ENCODE measurements around the gene ZNF284.

ZNF284 gene

DNA sequence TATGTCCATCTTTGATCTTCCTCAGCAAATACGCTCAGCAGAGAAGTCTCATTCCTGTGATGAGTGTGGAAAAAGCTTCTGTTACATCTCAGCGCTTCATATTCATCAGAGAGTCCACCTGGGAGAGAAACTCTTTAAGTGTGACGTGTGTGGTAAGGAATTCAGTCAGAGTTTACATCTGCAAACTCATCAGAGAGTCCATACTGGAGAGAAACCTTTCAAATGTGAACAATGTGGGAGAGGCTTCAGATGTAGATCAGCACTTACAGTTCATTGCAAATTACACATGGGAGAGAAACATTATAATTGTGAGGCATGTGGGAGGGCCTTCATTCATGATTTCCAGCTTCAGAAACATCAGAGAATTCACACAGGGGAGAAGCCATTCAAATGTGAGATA is 5.7 kb upstream of the ZNF284 start (continued):
- TF ChIP-seq, protein P1, sequence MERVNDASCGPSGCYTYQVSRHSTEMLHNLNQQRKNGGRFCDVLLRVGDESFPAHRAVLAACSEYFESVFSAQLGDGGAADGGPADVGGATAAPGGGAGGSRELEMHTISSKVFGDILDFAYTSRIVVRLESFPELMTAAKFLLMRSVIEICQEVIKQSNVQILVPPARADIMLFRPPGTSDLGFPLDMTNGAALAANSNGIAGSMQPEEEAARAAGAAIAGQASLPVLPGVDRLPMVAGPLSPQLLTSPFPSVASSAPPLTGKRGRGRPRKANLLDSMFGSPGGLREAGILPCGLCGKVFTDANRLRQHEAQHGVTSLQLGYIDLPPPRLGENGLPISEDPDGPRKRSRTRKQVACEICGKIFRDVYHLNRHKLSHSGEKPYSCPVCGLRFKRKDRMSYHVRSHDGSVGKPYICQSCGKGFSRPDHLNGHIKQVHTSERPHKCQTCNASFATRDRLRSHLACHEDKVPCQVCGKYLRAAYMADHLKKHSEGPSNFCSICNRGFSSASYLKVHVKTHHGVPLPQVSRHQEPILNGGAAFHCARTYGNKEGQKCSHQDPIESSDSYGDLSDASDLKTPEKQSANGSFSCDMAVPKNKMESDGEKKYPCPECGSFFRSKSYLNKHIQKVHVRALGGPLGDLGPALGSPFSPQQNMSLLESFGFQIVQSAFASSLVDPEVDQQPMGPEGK (CRISPR knock-in tag; IDR thresholded peaks at IDR 0.05; ENCODE audit: borderline replicate concordance), result no peak
- TF ChIP-seq, protein P2, sequence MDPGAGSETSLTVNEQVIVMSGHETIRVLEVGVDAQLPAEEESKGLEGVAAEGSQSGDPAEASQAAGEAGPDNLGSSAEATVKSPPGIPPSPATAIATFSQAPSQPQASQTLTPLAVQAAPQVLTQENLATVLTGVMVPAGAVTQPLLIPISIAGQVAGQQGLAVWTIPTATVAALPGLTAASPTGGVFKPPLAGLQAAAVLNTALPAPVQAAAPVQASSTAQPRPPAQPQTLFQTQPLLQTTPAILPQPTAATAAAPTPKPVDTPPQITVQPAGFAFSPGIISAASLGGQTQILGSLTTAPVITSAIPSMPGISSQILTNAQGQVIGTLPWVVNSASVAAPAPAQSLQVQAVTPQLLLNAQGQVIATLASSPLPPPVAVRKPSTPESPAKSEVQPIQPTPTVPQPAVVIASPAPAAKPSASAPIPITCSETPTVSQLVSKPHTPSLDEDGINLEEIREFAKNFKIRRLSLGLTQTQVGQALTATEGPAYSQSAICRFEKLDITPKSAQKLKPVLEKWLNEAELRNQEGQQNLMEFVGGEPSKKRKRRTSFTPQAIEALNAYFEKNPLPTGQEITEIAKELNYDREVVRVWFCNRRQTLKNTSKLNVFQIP (CRISPR knock-in tag; IDR thresholded peaks at IDR 0.05; ENCODE audit: borderline replicate concordance, low read depth), result no peak

DNA sequence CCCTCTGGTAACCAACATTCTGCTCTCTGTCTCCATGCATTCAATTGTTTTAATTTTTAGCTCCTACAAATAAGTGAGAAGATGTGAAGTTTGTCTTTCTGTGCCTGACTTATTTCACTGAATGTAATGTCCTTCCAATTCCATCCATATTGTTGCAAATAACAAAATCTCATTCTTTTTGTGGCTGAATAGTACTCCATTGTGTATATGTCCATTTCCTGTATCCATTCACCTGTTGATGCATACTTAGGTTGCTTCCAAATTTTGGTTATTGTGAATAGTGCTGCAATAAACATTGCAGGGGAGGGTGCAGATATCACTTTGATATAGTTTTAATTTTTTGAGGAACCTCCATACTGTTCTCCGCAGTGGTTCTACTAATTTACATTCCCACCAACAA is 2.5 kb upstream of the ZNF284 start:
- TF ChIP-seq, protein P2 (CRISPR knock-in tag; IDR thresholded peaks at IDR 0.05; ENCODE audit: borderline replicate concordance, low read depth), result no peak
- no peak for TF ChIP-seq ZNF8 (CRISPR knock-in tag; IDR thresholded peaks at IDR 0.05)
- TF ChIP-seq ESRRG (CRISPR knock-in tag; IDR thresholded peaks at IDR 0.05), result no peak
- TF ChIP-seq TCF4 (CRISPR knock-in tag; IDR thresholded peaks at IDR 0.05; ENCODE audit: borderline replicate concordance), result no peak
- no peak for TF ChIP-seq CSDC2 (CRISPR knock-in tag; IDR thresholded peaks at IDR 0.05)
- TF ChIP-seq, protein P3, sequence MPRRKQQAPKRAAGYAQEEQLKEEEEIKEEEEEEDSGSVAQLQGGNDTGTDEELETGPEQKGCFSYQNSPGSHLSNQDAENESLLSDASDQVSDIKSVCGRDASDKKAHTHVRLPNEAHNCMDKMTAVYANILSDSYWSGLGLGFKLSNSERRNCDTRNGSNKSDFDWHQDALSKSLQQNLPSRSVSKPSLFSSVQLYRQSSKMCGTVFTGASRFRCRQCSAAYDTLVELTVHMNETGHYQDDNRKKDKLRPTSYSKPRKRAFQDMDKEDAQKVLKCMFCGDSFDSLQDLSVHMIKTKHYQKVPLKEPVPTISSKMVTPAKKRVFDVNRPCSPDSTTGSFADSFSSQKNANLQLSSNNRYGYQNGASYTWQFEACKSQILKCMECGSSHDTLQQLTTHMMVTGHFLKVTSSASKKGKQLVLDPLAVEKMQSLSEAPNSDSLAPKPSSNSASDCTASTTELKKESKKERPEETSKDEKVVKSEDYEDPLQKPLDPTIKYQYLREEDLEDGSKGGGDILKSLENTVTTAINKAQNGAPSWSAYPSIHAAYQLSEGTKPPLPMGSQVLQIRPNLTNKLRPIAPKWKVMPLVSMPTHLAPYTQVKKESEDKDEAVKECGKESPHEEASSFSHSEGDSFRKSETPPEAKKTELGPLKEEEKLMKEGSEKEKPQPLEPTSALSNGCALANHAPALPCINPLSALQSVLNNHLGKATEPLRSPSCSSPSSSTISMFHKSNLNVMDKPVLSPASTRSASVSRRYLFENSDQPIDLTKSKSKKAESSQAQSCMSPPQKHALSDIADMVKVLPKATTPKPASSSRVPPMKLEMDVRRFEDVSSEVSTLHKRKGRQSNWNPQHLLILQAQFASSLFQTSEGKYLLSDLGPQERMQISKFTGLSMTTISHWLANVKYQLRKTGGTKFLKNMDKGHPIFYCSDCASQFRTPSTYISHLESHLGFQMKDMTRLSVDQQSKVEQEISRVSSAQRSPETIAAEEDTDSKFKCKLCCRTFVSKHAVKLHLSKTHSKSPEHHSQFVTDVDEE (CRISPR knock-in tag; IDR thresholded peaks at IDR 0.05), result no peak
- no peak for ATAC-seq

DNA sequence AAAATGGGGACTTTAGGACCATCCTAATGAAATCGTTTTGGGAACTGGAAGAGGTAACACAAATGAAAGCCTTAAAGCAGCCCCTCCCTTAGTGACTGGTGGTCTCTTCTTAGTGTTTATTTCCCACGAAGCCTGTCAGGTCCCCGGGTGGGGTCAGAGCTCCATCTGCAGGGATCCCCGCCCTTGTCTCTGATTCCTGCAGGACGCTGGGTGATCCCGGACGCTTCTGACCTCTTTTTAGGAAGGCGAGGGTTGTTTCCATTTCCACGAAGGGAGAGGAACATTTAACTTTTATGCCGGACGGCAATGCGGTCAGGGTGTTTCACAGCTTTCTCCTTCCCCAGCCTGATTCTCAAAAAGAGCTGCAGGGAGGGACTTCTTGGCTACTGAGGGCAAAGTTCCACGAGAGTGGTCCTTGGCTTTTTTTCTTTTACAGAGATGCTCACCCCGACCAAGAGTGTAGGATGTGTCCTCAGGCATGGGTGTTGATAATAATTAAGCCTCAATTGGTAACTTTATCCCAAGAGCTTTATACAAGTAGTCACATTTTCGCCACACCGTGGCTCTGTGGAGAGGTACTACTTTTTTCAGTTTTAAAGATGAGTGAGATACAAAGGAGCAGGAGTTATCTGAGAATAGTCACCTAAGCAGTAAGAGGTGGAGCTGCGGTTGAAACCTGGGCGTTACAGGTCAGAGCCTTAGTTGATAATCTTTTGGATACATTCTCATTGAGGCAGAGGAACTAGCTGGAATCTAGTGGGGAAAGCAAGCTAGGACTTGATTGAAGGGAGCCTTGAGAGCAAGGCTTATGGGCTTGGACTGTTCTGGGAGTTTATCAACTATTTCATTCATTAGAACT is 813 bp downstream of the ZNF284 start:
- TF ChIP-seq, protein P3 (CRISPR knock-in tag; IDR thresholded peaks at IDR 0.05), result no peak
- TF ChIP-seq GLIS3 (CRISPR knock-in tag; IDR thresholded peaks at IDR 0.05) (no peak), OSR1 (CRISPR knock-in tag; IDR thresholded peaks at IDR 0.05) (no peak), ZNF565 (CRISPR knock-in tag; conservative IDR thresholded peaks at IDR 0.05; ENCODE audit: low read depth) (no peak), TCF4 (CRISPR knock-in tag; IDR thresholded peaks at IDR 0.05; ENCODE audit: borderline replicate concordance) (no peak), ISL1 (CRISPR knock-in tag; IDR thresholded peaks at IDR 0.05) (no peak), BACH2 (CRISPR knock-in tag; IDR thresholded peaks at IDR 0.05; ENCODE audit: borderline replicate concordance) (no peak), ZFP30 (CRISPR knock-in tag; IDR thresholded peaks at IDR 0.05) (no peak), CSDC2 (CRISPR knock-in tag; IDR thresholded peaks at IDR 0.05) (no peak), TOX (CRISPR knock-in tag; IDR thresholded peaks at IDR 0.05; ENCODE audit: borderline replicate concordance) (no peak), PPARA (CRISPR knock-in tag; IDR thresholded peaks at IDR 0.05; ENCODE audit: borderline replicate concordance) (no peak), ESRRG (CRISPR knock-in tag; IDR thresholded peaks at IDR 0.05) (no peak), ZNF70 (CRISPR knock-in tag; IDR thresholded peaks at IDR 0.05) (no peak)
- TF ChIP-seq, protein P1 (CRISPR knock-in tag; IDR thresholded peaks at IDR 0.05; ENCODE audit: borderline replicate concordance), result no peak
- TF ChIP-seq, protein P2 (CRISPR knock-in tag; IDR thresholded peaks at IDR 0.05; ENCODE audit: borderline replicate concordance, low read depth), result no peak
- ATAC-seq, result peak; percentile 66

Measured in SK-N-SH treated with all-trans-retinoic acid at 6 μM for 48 hours (cell line).